HG02642 (cell line): ENCODE measurements around the gene STK11.
"Not testable (repeated sequence)": the region's sequence is repeated elsewhere in the genome, so short reads cannot be mapped to it uniquely, and the experiment has no call there.

Experiments
- ATAC-seq: cut with Tn5 transposase; IDR thresholded peaks from one replicate; pipeline ENCODE4 v1.9.1; 2021; ENCODE audit warnings: mild to moderate bottlenecking; ENCODE audit not compliant: unreplicated experiment, poor library complexity

Gene STK11

DNA sequence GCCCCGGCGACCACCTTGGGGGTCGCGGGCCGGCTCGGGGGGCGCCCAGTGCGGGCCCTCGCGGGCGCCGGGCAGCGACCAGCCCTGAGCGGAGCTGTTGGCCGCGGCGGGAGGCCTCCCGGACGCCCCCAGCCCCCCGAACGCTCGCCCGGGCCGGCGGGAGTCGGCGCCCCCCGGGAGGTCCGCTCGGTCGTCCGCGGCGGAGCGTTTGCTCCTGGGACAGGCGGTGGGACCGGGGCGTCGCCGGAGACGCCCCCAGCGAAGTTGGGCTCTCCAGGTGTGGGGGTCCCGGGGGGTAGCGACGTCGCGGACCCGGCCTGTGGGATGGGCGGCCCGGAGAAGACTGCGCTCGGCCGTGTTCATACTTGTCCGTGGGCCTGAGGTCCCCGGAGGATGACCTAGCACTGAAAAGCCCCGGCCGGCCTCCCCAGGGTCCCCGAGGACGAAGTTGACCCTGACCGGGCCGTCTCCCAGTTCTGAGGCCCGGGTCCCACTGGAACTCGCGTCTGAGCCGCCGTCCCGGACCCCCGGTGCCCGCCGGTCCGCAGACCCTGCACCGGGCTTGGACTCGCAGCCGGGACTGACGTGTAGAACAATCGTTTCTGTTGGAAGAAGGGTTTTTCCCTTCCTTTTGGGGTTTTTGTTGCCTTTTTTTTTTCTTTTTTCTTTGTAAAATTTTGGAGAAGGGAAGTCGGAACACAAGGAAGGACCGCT, 729 bp downstream of the STK11 start:
- ATAC-seq: no peak

DNA sequence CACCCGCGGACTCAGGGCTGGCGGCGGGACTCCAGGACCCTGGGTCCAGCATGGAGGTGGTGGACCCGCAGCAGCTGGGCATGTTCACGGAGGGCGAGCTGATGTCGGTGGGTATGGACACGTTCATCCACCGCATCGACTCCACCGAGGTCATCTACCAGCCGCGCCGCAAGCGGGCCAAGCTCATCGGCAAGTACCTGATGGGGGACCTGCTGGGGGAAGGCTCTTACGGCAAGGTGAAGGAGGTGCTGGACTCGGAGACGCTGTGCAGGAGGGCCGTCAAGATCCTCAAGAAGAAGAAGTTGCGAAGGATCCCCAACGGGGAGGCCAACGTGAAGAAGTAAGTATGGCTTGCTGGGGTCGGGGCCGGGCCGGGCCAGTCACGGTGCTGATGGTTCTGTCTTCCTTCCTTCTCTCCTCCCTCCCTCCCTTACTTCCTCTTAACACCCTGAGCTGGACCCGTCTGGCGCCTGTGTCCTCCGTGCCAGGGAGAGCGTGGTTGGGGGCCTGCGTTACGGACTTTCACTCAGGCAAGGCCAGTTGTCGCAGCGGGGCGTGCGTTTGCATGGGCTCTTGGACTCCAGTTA, 1.4 kb downstream of the STK11 start:
- ATAC-seq: no peak

DNA sequence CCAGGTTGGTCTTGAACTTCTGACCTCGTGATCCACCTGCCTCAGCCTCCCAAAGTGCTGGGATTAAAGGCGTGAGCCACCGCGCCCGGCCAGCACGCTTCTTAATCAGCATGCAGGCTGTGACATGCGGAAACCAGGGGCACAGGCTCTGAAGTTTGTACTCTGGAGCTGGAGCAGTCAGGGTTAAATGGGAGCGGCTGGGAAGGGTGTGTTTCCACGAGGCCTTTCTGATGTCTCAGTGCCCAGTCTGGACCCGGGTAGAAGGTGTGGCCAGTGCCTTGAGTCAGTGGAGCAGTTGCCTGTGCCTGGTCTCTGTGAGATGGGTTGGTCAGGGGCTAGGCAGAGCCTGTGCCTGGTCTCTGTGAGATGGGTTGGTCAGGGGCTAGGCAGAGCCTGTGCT, 3.3 kb downstream of the STK11 start:
- not testable (repeated sequence) for ATAC-seq

DNA sequence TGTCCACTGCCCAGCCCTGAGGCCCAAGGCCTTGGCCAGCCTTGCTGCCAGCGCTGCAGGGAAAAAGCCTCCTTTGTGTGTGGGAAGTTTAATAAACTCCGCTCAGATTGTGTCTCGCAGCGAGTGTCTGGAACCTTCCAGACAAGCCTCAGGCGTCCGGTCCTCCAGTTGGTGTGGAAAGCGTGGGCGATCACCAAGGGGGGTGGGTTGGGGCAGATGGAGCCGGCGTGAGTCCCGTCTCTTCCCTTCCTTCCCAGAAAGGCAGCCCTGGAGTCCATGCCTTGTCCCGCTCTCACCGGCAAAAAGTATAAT, 4.6 kb downstream of the STK11 start:
- no peak for ATAC-seq

DNA sequence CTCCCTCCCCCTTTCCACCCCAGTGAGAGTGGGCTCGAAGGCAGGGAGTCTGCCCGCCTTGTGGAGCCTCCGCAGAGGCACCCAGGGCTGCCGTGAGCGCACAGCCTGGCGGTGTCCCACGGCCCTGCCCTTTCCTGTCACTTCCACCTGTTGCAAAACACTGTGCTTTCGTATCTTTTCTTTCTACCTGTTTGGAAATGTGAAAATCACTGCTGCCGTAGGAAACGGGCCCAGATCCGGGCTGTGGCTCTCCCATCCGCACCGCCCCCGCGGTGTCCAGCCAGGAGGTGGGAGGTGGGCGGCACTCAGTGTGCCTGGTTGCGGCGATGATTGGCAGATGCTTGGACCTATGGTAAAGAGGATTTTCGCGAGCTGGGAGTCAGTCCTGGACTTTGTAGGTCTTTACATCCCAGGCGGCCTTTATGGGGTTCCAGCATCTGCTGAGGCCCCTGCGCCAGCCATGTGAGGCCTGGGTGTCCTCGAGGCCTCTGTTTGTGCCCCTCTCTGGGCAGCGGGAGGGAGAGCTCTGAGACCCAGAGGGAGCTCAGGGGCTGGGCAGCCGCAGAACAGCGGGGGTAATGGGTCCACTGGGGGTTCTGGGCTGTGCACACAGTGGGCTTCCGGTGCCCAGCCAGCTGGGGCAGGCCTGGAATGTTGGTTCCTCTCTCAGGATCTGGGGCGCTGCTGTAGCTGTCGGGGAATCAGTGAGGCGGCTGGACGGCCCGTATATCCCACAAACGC, 6.1 kb downstream of the STK11 start:
- ATAC-seq: no peak

DNA sequence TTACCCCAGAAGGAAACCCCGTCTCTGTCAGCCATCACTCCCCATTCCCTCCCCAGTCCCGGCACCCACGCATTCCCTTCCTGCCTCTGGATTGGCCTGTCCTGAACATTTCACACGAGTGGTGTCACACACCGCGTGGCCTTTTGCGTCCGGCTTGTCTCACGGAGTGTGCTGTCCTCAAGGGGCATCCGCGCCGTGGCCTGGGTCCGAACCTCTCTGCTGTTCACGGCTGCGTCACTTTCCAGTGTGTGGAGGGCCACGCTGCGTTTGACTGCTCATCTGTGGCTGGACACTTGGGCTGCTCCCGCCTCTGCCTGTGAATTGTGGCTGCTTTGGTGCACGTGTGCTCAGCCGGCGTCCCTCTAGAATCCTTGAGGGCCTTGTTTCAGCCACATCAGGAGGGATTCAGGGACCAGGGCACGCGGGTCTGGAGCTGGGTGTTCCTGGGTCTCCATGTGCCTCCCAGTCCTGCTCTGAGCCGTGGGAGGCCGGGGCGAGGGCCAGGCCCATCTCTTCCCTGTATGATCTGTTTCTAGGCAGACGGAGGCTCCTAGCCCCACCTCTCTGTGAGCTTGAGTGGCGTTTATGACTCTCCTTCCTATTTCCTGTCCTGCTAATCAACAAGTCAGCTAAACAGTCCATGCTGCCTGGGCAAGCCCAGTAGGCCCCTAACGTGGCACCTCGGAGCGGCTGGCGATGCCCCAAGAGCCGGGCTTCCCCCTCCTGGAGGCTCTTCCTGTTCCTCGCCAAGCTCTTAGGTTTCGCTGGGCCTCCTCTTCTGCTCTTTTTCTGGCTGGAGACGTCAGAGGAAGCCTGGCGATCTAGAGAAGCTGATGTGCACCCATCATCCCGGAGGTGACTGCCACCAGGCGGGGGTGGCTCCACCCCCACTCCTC, 8.1 kb downstream of the STK11 start:
- peak; percentile 38 for ATAC-seq

DNA sequence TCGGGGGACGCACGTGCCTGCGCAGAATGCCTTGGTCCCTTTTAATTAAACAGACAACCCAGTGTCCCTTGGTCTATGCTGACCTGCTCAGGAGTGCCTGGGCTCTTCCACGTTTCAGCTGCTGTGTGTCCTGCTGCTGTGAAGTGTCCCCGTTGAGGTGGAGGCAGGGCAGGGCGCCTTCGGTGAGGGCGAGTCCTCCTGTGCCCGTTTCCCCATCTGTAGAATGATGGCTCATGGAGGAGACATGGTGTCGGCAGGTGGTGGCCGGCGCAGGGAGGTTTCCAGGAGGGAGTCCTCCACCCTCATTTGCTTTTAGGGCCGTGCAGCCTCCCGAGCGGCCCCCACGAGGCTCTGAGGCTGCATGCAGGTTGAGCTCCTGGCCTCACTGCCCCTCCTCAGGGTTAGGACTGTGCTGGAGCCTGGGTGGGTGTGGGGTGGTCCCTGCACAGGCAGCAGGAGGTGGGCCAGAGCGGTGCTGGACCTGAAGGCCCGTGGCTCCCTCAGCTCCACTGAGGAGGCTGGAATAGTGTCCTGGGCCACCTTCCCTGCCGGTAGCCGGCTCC, 8.8 kb downstream of the STK11 start:
- no peak for ATAC-seq

DNA sequence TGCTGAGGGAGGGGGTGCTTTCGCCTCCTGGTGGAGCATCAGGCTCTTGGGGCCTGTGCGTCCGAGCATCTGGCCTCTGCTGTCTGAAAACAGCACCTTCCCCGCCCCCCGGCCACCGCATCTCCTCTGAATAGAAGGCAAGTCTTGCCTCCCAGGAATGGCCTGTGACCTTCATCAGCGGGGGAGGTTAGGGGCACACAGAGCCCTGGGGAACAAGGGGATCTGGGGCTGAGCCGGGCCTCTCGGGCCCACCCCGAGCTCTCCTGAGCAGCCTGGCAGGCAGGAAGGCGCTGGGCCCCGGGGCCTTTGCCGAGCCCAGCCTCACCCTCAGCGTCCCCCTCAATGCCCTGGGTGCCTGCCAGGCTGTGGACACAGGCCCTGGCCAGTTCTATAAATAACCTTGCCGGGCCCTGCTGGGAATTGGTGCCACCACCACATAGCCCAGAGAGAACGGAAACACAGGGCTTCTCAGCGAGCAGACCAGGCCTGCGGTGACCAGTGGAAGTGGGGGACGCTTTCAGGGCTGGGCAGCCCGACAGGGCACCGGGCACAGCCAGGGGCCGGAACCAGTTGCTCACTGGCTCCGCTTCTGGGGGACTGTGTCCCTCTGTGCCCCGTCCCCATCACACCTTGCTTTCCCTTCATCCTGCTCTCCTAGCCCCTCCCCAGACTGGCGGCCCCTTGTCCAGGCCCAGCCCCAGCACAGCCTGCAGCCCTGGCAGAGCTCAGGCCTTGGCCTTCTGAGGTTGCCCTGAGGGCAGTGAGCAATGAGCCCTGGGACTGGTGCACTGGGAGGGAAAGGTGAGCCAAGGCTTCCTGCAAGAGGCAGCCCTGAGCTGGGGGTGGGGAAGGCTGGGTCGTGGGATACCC, 9.5 kb downstream of the STK11 start:
- no peak for ATAC-seq

DNA sequence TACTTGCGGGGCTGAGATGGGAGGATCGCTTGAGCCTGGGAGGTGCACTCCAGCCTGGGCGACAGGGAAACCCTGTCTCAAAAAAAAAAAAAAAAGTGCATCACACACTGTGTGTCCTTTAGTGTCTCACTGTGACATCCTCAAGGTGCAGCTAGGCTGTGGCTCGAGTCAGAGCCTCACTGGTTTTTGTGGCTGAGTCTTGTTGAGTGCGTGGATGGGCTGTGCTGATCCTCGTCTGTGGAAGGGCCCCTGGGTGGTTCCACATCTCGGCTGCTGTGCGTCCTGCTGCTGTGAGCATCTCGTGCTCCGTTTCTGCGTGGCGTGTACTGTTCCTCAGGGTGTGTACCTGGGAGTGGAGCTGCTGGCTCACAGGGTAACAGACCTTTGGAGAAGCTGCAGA, 11.2 kb downstream of the STK11 start:
- ATAC-seq: no peak

DNA sequence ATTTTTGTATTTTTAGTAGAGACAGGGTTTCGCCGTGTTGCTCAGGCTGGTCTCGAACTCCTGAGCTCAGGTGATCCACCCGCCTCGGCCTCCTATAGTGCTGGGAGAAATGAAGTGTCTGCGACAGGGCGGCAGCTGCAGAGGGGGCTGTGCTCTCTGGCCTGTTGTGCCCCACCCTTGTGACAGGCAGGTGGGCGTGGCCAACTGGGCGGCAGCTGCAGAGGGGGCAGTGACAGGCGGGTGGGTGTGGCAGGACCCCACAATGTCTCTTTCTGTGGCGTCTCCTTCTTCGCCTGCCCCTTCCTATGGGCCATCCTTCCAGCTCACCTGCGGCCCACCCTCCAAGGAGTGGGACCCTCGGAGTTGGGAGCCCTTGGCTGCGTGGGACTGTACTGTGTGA, 11.8 kb downstream of the STK11 start:
- ATAC-seq: no peak

DNA sequence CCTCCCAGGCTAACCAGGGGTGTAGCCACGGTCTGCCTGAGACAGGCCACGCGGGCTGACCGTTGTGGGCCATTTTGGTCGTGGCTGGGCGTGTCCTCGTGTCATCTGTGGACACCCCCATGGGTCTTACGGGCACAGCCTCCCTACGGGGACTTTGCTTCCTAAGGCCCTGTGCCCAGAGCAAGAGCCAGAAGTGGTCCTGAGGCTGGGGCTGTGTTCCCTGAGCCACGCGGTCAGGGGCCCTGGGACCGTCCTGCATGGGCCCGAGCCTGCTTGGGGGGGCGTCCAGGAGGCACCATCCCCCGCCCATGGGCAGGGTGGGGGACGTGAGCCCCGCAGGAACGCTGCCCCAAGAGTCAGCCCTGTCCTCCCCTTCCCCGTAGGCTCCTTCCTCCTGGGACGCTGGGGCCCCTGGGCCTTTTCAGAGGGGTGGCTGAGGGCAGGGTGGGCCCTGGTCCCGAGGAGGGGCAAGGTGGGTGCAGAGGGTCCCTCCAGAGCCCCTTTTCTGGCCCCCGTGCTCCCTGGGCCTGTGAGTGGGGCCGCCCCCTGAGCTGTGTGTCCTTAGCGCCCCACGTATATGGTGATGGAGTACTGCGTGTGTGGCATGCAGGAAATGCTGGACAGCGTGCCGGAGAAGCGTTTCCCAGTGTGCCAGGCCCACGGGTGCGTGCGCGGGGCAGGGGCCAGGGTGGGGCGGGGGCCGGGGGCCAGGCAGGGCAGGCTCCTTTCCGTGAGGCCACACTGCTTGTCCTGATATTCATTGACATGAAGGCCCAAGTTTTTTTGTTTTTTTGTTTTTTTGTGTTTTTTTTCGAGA, 13.4 kb downstream of the STK11 start:
- no peak for ATAC-seq

DNA sequence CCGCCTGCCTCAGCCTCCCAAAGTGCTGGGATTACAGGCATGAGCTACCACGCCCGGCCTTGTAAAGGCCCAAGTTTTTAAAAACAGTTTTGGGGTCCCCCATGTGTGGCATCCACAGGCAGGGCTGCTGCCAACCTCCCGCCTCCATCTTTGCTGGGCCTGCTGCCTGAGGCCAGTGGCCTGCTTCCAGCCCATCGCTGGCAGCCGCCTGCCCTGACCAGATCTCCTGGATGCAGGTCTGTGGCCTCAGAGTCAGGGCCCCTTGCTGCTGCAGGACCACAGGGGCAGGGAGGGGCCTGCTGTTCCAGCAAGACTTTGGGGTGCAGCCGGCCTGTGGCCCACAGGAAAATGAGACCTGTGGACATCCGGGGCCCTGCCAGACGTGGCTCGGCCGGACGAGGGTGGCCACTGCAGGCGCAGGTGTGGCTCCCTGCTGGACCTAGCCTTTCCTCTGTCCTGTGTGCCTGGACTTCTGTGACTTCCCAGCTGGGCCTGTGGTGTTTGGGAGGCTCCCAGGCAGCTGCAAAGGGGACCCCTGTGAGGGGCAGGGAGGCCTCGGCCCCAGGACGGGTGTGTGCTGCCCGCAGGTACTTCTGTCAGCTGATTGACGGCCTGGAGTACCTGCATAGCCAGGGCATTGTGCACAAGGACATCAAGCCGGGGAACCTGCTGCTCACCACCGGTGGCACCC, 14.4 kb downstream of the STK11 start:
- ATAC-seq: no peak

DNA sequence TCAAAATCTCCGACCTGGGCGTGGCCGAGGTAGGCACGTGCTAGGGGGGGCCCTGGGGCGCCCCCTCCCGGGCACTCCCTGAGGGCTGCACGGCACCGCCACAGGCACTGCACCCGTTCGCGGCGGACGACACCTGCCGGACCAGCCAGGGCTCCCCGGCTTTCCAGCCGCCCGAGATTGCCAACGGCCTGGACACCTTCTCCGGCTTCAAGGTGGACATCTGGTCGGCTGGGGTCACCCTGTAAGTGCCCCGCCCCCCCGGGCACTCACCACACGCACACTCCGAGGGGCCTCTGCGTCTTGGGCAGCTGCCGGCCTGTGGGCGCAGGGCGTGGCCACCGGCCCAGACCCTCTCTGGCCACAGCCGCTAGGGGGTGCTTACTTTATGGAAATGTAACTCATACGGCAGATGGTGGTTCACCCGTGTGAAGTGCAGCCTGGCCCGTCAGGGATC, 14.9 kb downstream of the STK11 start:
- no peak for ATAC-seq

DNA sequence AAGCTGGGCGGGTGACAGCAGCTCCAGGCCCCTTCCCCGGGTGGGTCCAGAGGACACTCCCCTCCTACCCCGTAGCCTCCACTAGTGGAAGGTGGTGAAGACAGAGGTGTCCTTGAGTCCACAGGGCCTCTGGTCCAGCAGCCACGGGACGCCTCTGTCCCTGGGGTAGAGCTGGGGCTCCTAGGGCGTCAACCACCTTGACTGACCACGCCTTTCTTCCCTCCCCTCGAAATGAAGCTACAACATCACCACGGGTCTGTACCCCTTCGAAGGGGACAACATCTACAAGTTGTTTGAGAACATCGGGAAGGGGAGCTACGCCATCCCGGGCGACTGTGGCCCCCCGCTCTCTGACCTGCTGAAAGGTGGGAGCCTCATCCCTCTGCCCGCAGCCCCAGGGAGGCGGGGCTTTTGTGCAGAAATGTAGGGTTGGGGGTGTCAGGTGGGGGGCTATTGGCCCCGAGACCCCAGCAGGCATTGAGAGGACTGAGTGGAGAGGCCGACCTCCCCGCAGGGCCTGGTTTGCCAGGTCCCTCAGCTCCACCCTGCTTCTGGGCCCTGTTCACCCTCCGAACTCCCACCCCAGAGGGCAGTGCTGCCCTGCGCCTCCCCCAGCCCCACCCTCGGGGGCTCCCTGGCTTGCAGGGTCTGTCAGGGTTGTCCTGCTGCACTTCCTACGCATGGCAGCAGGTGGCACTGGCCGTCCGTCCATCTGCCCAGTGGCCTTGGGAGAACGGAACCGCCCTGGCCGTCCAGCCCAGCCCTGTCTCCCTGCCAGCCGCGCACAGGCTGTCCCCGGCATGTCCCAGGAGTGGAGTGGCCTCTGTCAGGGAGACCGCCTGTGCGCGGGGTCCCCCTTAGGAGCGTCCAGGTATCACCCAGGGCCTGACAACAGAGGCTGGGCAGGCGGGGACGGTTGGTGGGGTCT, 15.7 kb downstream of the STK11 start:
- ATAC-seq: no peak

DNA sequence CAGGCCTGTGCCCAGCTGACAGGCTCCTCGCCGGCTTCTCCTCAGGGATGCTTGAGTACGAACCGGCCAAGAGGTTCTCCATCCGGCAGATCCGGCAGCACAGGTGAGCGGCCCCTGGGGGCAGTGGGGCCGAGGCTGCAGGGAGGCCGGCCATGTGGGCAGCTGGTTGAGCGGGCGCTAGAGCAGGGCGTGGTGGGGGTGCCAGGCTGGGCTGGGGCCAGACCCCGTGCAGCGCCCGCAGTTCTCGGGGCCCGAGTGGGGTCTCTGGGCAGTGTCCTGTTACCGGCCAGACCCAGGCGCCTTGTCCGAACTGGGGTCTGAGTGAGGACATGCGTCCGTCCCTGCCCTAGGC, 16.3 kb downstream of the STK11 start:
- no peak for ATAC-seq

DNA sequence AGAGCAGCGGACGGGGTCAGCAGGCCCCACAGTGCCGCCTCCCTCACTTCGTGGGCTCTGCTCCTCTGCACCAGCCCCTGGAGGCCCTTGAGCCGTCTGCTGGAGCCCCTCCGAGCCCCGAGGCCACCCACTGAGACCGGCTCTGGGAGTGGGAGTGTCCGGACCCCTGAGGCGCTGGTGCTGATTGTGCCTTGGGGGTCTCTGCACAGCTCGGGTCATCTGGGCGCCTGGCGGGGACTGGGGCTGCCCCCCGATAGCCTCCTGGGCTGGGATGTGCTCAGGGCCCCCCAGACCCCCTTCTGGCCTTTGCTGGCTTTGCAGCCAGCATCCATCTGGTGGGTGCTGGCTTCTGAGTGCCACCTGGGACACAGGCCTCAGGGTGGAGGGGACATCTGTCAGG, 16.8 kb downstream of the STK11 start:
- ATAC-seq: no peak
